Endothelial cell of umbilical vein (primary cell): Measurements from ENCODE around the gene NID2. TPM values are rescaled to one million over a fixed set of nuclear protein-coding genes. Genes with fewer than 3 reads are reported as not detected.

ENCODE experiments used
- BruUV-seq: library from RNA; stranded (reverse); fragments of 400-500 nt; replicated peaks from 2 replicates; lab custom pipeline; 2021; lab: Mats Ljungman, UMichigan
- CTCF ChIA-PET: fragments of 300-600, 350-600 bp; sonication (Branson Sonifier 250); formaldehyde crosslinking; loops from one replicate; lab custom pipeline; 2021; ENCODE audit warnings: antibody characterized with exemption, inconsistent platforms; lab: Charles Lee
- POLR2A ChIA-PET: fragments of 300-600, 350-600 bp; sonication (Branson Sonifier 250); formaldehyde crosslinking; loops from one replicate; lab custom pipeline; 2021; ENCODE audit warnings: antibody characterized with exemption, inconsistent platforms; lab: Charles Lee
- DNase-seq: peaks from one replicate; pipeline ENCODE4 v3.0.0-alpha.2; 2011; ENCODE audit warnings: low read depth, low spot score
- FAIRE-seq: peaks from 2 replicates; lab custom pipeline; 2011; peaks lifted over from hg19 to GRCh38; lab: Jason Lieb, UNC
- H2AFZ ChIP-seq: 2 replicates; pipeline ENCODE4 v1.6.0; 2012; ENCODE audit warnings: low read depth, low read length, control low read depth, inconsistent platforms
- H3K27ac ChIP-seq: 2 replicates; pipeline ENCODE4 v1.5.1; 2011; ENCODE audit warnings: low read depth, mild to moderate bottlenecking, control low read depth, low read length, moderate library complexity; ENCODE audit not compliant: insufficient read depth
- H3K27me3 ChIP-seq, 2 experiments: 2 replicates each; pipeline versions ENCODE4 v1.6.0 to v1.6.1; 2011; ENCODE audit warnings: low read length in 2 of 2, mixed read lengths in 1 of 2; ENCODE audit not compliant: control insufficient read depth in 2 of 2, insufficient read depth in 2 of 2
- H3K36me3 ChIP-seq, 2 experiments: 2 replicates in 1 of 2; 3 replicates in 1 of 2; pipeline ENCODE4 v1.5.1; 2011; ENCODE audit warnings: low read length in 2 of 2, mild to moderate bottlenecking in 1 of 2, moderate library complexity in 1 of 2; ENCODE audit not compliant: control insufficient read depth in 2 of 2, insufficient read depth in 2 of 2; ENCODE audit errors: extremely low read depth in 1 of 2
- H3K4me1 ChIP-seq: 3 replicates; pipeline ENCODE4 v1.5.1; 2011; ENCODE audit warnings: mild to moderate bottlenecking, low read length; ENCODE audit not compliant: control insufficient read depth, insufficient read depth; ENCODE audit errors: extremely low read depth
- H3K4me2 ChIP-seq: 2 replicates; pipeline ENCODE4 v1.6.1; 2011; ENCODE audit warnings: low read length, control low read depth, mixed read lengths; ENCODE audit not compliant: insufficient read depth
- H3K4me3 ChIP-seq, 3 experiments: fragments of 200-600 bp in 1 of 3; sonication (generic), shearing (Covaris generic) in 1 of 3; replicated peaks in 1 of 3; 2 replicates each; pipeline ENCODE4 v1.5.1; 2011 to 2016; ENCODE audit warnings: control low read depth in 3 of 3, low read length in 3 of 3, mild to moderate bottlenecking in 2 of 3, inconsistent platforms in 1 of 3, low read depth in 1 of 3, moderate library complexity in 1 of 3; ENCODE audit not compliant: insufficient read depth in 1 of 3
- H3K79me2 ChIP-seq: 2 replicates; pipeline ENCODE4 v1.6.0; 2012; ENCODE audit warnings: low read length, inconsistent platforms; ENCODE audit not compliant: control insufficient read depth, insufficient read depth
- H3K9ac ChIP-seq: replicated peaks from 2 replicates; pipeline ENCODE3; 2011; ENCODE audit warnings: low read length, control low read depth; ENCODE audit not compliant: insufficient read depth; ENCODE audit errors: extremely low read depth
- H3K9me1 ChIP-seq: replicated peaks from 3 replicates; pipeline ENCODE4 v1.6.0; 2011; ENCODE audit warnings: mild to moderate bottlenecking, low read length; ENCODE audit not compliant: control insufficient read depth, insufficient read depth; ENCODE audit errors: extremely low read depth
- H3K9me3 ChIP-seq: replicated peaks from 2 replicates; pipeline ENCODE4 v1.5.1; 2012; ENCODE audit warnings: low read length, inconsistent platforms; ENCODE audit not compliant: control insufficient read depth, insufficient read depth
- H4K20me1 ChIP-seq: replicated peaks from 2 replicates; pipeline ENCODE3; 2011; ENCODE audit warnings: mild to moderate bottlenecking, low read length; ENCODE audit not compliant: control insufficient read depth, insufficient read depth; ENCODE audit errors: extremely low read depth
- EZH2 ChIP-seq: IDR thresholded peaks from 2 replicates; pipeline ENCODE4 v1.6.1; 2012; ENCODE audit warnings: borderline replicate concordance, low read depth, mild to moderate bottlenecking, moderate library complexity, low read length, inconsistent platforms; ENCODE audit not compliant: severe bottlenecking
- FOS ChIP-seq: IDR thresholded peaks from 2 replicates; pipeline ENCODE4 v1.6.1; 2011; ENCODE audit warnings: mild to moderate bottlenecking, low read length, moderate library complexity, borderline replicate concordance; ENCODE audit not compliant: insufficient read depth
- GATA2 ChIP-seq: IDR thresholded peaks from 2 replicates; pipeline ENCODE4 v1.7.0; 2011; ENCODE audit warnings: low read depth, mild to moderate bottlenecking, moderate library complexity, mixed read lengths, low read length; ENCODE audit not compliant: insufficient read length, insufficient read depth
- JUN ChIP-seq: IDR thresholded peaks from 2 replicates; pipeline ENCODE4 v1.6.1; 2011; ENCODE audit warnings: borderline replicate concordance, low read depth; ENCODE audit not compliant: insufficient read length, insufficient read depth
- MYC ChIP-seq: IDR thresholded peaks from one replicate; pipeline ENCODE4 v1.6.1; 2011; ENCODE audit warnings: mild to moderate bottlenecking, low read depth, low read length
- POLR2A ChIP-seq: IDR thresholded peaks from 2 replicates; pipeline ENCODE4 v1.6.1; 2012; ENCODE audit warnings: low read depth, mild to moderate bottlenecking, control low read depth, low read length
- dilution Hi-C: fragments of 300-500 bp; cut with MboI; formaldehyde crosslinking; loops from one replicate; pipeline ENCODE4 v1.15.0; 2019; ENCODE audit warnings: low sequenced_read_pairs; ENCODE audit not compliant: extremely low pct_ligation_motif_present
- intact Hi-C: fragments of 100-400 bp; cut with micrococcal nuclease; formaldehyde crosslinking; loops from one replicate; pipeline ENCODE4 v1.10.0; 2022
- polyA plus RNA-seq, 4 experiments: library from polyadenylated mRNA; depleted of rRNA in 3 of 4; stranded (reverse) in 3 of 4; unstranded in 1 of 4; fragments of >200 nt; gene quantifications; 2 replicates each; pipeline versions ENCODE4 v1.2.1 to v1.2.3, GENCODE V29; 2011 to 2012; ENCODE audit warnings: missing spikeins in 1 of 4
- total RNA-seq: library from RNA; stranded (reverse); gene quantifications from 2 replicates; pipeline ENCODE4 v1.2.3, GENCODE V29; 2021

Gene NID2
- total and polyA plus RNA-seq, 2 donors (not counting 3 experiments of a cell fraction or from before 2014, with no cell fraction given), result 22.5 to 56.7 TPM

DNA sequence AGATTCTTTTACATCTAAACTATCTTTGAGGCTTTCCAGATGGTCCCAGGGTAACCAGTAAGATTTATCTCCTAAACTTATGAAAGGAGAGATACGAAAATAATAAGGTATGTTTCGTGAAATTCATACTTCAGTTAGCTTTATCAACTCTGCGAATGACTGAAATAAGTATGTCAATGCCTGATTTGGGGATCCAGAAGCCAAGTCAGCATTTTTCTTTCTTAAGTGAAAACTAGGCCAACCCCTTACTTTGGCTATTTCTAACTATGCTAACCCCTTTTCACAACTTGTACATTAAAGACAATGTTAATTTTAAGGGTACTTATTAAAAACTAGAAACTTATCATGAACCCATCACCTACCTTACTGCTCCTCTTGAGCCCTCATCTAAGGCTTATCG is 26.9 kb upstream of the NID2 start:
- CTCF ChIA-PET, result no interaction called here
- Histone ChIP-seq H3K27ac (no peak overlapping the region), H3K36me3 (no peaks in the 10 kb centered on the region), H3K9me1 (no peaks in the 10 kb centered on the region), H3K4me3 (no peak overlapping the region), H3K79me2 (no peaks in the 10 kb centered on the region), H3K27me3 (peaks cover 9 to 19% of the 10 kb centered on the region in 2 experiments), H3K4me1 (no peaks in the 10 kb centered on the region), H3K4me2 (no peak overlapping the region), H4K20me1 (no peaks in the 10 kb centered on the region), H2AFZ (no peak overlapping the region), H3K9me3 (no peaks in the 10 kb centered on the region), H3K9ac (no peak overlapping the region)
- TF ChIP-seq FOS (no peak), JUN (no peak), EZH2 (no peak), GATA2 (no peak), MYC (no peak), POLR2A (no peak)
- intact Hi-C loops, result no loop called here
- dilution Hi-C loops, result no loop called here
- no TSS peak for BruUV-seq
- POLR2A ChIA-PET, result no interaction called here
- FAIRE-seq (no peak), DNase-seq (no peak)

GRCh38 chr14:52095336-52095735 is 26.5 kb upstream of the NID2 start:
- H3K9ac ChIP-seq, result no peak overlapping the region
- FAIRE-seq, result no peak
- H3K9me3 ChIP-seq, result no peaks in the 10 kb centered on the region
- H3K36me3 ChIP-seq, result no peaks in the 10 kb centered on the region
- no peak overlapping the region for H3K27ac ChIP-seq
- dilution Hi-C loops (no loop called here), intact Hi-C loops (no loop called here)
- BruUV-seq, result no TSS peak
- no peaks in the 10 kb centered on the region for H4K20me1 ChIP-seq
- no peaks in the 10 kb centered on the region for H3K9me1 ChIP-seq
- no peak overlapping the region for H3K4me3 ChIP-seq
- TF ChIP-seq MYC (no peak), EZH2 (no peak)
- H3K79me2 ChIP-seq, result no peaks in the 10 kb centered on the region
- POLR2A ChIA-PET, result no interaction called here
- H2AFZ ChIP-seq, result no peak overlapping the region
- peaks cover 9 to 23% of the 10 kb centered on the region in 2 experiments for H3K27me3 ChIP-seq
- H3K4me2 ChIP-seq, result no peak overlapping the region
- DNase-seq, result no peak
- H3K4me1 ChIP-seq, result no peaks in the 10 kb centered on the region
- CTCF ChIA-PET, result no interaction called here
